ENCODE data around the gene LRP1B.
"Not testable (repeated sequence)": the region's sequence is repeated elsewhere in the genome, so short reads cannot be mapped to it uniquely, and the experiment has no call there.

The LRP1B gene

GRCh38 chr2:140555701-140556100 lies 1575.1 kb downstream of the LRP1B start:
- DNase-seq, result no peak

- DNase-seq, result no peak
Observed at GRCh38 chr2:140552634-140553033, 1578.2 kb downstream of the LRP1B start.

- no peak for DNase-seq
Observed at GRCh38 chr2:140551287-140551686, 1579.5 kb downstream of the LRP1B start.

GRCh38 chr2:140550821-140551220 lies 1580.0 kb downstream of the LRP1B start:
- DNase-seq, result no peak

GRCh38 chr2:140544769-140545168 lies 1586.0 kb downstream of the LRP1B start:
- not testable (repeated sequence) for DNase-seq

GRCh38 chr2:140542627-140543026 lies 1588.2 kb downstream of the LRP1B start:
- no peak for DNase-seq

- no peak for DNase-seq
Observed at GRCh38 chr2:140539242-140539875, 1591.5 kb downstream of the LRP1B start.

GRCh38 chr2:140529706-140530105 lies 1601.1 kb downstream of the LRP1B start:
- no peak for DNase-seq

- DNase-seq, result no peak
Observed at GRCh38 chr2:140528982-140529381, 1601.8 kb downstream of the LRP1B start.

- DNase-seq, result no peak
Observed at GRCh38 chr2:140526575-140526974, 1604.2 kb downstream of the LRP1B start.

- no peak for DNase-seq
Observed at GRCh38 chr2:140512106-140512505, 1618.7 kb downstream of the LRP1B start.

GRCh38 chr2:140509765-140510164 lies 1621.1 kb downstream of the LRP1B start:
- no peak for DNase-seq

GRCh38 chr2:140508756-140509155 lies 1622.1 kb downstream of the LRP1B start:
- no peak for DNase-seq

- DNase-seq, result no peak
Observed at GRCh38 chr2:140506606-140507005, 1624.2 kb downstream of the LRP1B start.

- DNase-seq, result no peak
Observed at GRCh38 chr2:140504601-140505000, 1626.2 kb downstream of the LRP1B start.

- DNase-seq, result no peak
Observed at GRCh38 chr2:140502951-140503630, 1627.7 kb downstream of the LRP1B start.

GRCh38 chr2:140498360-140498759 lies 1632.5 kb downstream of the LRP1B start:
- DNase-seq, result no peak

- no peak for DNase-seq
Observed at GRCh38 chr2:140496714-140497113, 1634.1 kb downstream of the LRP1B start.

GRCh38 chr2:140491876-140492275 lies 1638.9 kb downstream of the LRP1B start:
- DNase-seq, result no peak

GRCh38 chr2:140489193-140489592 lies 1641.6 kb downstream of the LRP1B start:
- DNase-seq, result no peak

- DNase-seq, result no peak
Observed at GRCh38 chr2:140481136-140481535, 1649.7 kb downstream of the LRP1B start.

- no peak for DNase-seq
Observed at GRCh38 chr2:140473851-140474250, 1657.0 kb downstream of the LRP1B start.

- no peak for DNase-seq
Observed at GRCh38 chr2:140472676-140473075, 1658.1 kb downstream of the LRP1B start.

- DNase-seq, result no peak
Observed at GRCh38 chr2:140465301-140465700, 1665.5 kb downstream of the LRP1B start.

- no peak for DNase-seq
Observed at GRCh38 chr2:140462990-140463389, 1667.8 kb downstream of the LRP1B start.
